K562 (cell line): ENCODE data around the gene GGNBP2. TPM values are rescaled to one million over a fixed set of nuclear protein-coding genes. Genes with fewer than 3 reads are reported as not detected.

Experiments used
- CCNT2 ChIP-seq: IDR thresholded peaks from 2 replicates; pipeline ENCODE4 v1.6.1; 2011; ENCODE audit warnings: borderline replicate concordance, low read depth, mild to moderate bottlenecking, moderate library complexity, mixed read lengths, low read length; ENCODE audit not compliant: insufficient read length; ENCODE audit errors: extremely low read depth
- ERF ChIP-seq: fragments of 450-650 bp; formaldehyde crosslinking; IDR thresholded peaks from 2 replicates; pipeline ENCODE4 v1.4.0; 2020; ENCODE audit warnings: mild to moderate bottlenecking, mixed read lengths
- NCOA1 ChIP-seq: fragments of 450-650 bp; IDR thresholded peaks from 2 replicates; pipeline ENCODE4 v1.6.1; 2016; ENCODE audit warnings: low read depth
- RFX1 ChIP-seq: fragments of 450-650 bp; IDR thresholded peaks from 2 replicates; pipeline ENCODE4 v1.6.1; 2016; ENCODE audit warnings: mild to moderate bottlenecking, moderate library complexity
- RNF2 ChIP-seq: sonication (generic); IDR thresholded peaks from 2 replicates; pipeline ENCODE4 v1.6.1; 2016
- SMARCE1 ChIP-seq: fragments of 450-650 bp; IDR thresholded peaks from 2 replicates; pipeline ENCODE4 v1.7.1; 2016; ENCODE audit warnings: mild to moderate bottlenecking
- TAF9B ChIP-seq: fragments of 450-650 bp; IDR thresholded peaks from 2 replicates; pipeline ENCODE4 v1.6.1; 2018; ENCODE audit warnings: mild to moderate bottlenecking; ENCODE audit not compliant: partially characterized antibody
- TAL1 ChIP-seq: fragments of 450-650 bp; IDR thresholded peaks from 2 replicates; pipeline ENCODE4 v1.6.1; 2016; ENCODE audit warnings: mild to moderate bottlenecking
- TBL1XR1 ChIP-seq, 2 experiments: IDR thresholded peaks; 2 replicates each; pipeline ENCODE4 v1.6.1; 2012; ENCODE audit warnings: improper control_type of control experiment in 2 of 2, low read length in 2 of 2, mild to moderate bottlenecking in 1 of 2
- ZNF212 ChIP-seq: fragments of 450-650 bp; formaldehyde crosslinking; IDR thresholded peaks from 2 replicates; pipeline ENCODE4 v1.4.0; 2020; ENCODE audit warnings: mild to moderate bottlenecking
- ZNF584 ChIP-seq: fragments of 200-800 bp; sonication (Bioruptor generic); IDR thresholded peaks from 2 replicates; pipeline ENCODE4 v1.6.1; 2016; ENCODE audit warnings: low read depth, mild to moderate bottlenecking, missing genetic modification characterization, missing compliant biosample characterization
- polyA plus RNA-seq, 8 experiments: library from polyadenylated mRNA; depleted of rRNA in 4 of 8; stranded (reverse) in 5 of 8; unstranded in 3 of 8; fragments of >200 nt; fragmentation: Nextera tagmentation in 2 of 8; fragmentation: Illumina TruSeq in 1 of 8; extraction: Ambion mirVana in 2 of 8; extraction: Trizol in 1 of 8; gene quantifications; 2 replicates each; pipeline versions ENCODE4 v1.2.1 to v1.2.3, GENCODE V29; 2011 to 2014; ENCODE audit warnings: inconsistent platforms in 1 of 8, missing spikeins in 1 of 8
- total RNA-seq, 7 experiments: library from RNA; depleted of rRNA in 6 of 7; stranded (reverse); fragments of >200 nt in 6 of 7; fragmentation: Illumina TruSeq in 2 of 7; extraction: Trizol in 2 of 7; gene quantifications; 2 replicates each; pipeline versions ENCODE4 v1.2.1 to v1.2.3, GENCODE V29; 2011 to 2021; ENCODE audit warnings: low replicate concordance in 1 of 7
- TF ChIP-seq, protein P1 (sequence below), 2 experiments: fragments of 450-650 bp in 1 of 2; sonication (generic) in 1 of 2; formaldehyde crosslinking in 1 of 2; IDR thresholded peaks; 2 replicates each; pipeline versions ENCODE4 v1.7.1 to v1.9.0; 2016 to 2022; ENCODE audit warnings: inconsistent platforms in 1 of 2, mild to moderate bottlenecking in 1 of 2, missing genetic modification reagents in 1 of 2
- TF ChIP-seq, protein P2 (sequence below): fragments of 150-350 bp; IDR thresholded peaks from 2 replicates; pipeline ENCODE4 v1.6.1; 2014; ENCODE audit warnings: low read depth, mild to moderate bottlenecking, low read length, borderline replicate concordance
- TF ChIP-seq, protein P3 (sequence below): fragments of 200-800 bp; sonication (Bioruptor generic); IDR thresholded peaks from 2 replicates; pipeline ENCODE4 v1.6.1; 2017; ENCODE audit warnings: missing genetic modification characterization, missing compliant biosample characterization

Gene GGNBP2
- total and polyA plus RNA-seq, 9 of the 15 experiments (the other 6 are each of a cell fraction or from before 2014, with no cell fraction given), result 35.7 to 96.6 (median 64.1) TPM

DNA sequence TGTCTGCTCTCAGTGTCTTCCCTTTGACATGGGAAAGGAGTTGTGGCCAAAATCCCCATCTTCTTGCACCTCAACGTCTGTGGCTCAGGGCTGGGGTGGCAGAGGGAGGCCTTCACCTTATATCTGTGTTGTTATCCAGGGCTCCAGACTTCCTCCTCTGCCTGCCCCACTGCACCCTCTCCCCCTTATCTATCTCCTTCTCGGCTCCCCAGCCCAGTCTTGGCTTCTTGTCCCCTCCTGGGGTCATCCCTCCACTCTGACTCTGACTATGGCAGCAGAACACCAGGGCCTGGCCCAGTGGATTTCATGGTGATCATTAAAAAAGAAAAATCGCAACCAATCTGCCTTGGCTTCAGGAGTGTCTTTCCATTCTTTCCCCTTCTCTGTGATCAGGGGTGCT lies 55.7 kb downstream of the GGNBP2 start (continued):
- TF ChIP-seq, protein P1, sequence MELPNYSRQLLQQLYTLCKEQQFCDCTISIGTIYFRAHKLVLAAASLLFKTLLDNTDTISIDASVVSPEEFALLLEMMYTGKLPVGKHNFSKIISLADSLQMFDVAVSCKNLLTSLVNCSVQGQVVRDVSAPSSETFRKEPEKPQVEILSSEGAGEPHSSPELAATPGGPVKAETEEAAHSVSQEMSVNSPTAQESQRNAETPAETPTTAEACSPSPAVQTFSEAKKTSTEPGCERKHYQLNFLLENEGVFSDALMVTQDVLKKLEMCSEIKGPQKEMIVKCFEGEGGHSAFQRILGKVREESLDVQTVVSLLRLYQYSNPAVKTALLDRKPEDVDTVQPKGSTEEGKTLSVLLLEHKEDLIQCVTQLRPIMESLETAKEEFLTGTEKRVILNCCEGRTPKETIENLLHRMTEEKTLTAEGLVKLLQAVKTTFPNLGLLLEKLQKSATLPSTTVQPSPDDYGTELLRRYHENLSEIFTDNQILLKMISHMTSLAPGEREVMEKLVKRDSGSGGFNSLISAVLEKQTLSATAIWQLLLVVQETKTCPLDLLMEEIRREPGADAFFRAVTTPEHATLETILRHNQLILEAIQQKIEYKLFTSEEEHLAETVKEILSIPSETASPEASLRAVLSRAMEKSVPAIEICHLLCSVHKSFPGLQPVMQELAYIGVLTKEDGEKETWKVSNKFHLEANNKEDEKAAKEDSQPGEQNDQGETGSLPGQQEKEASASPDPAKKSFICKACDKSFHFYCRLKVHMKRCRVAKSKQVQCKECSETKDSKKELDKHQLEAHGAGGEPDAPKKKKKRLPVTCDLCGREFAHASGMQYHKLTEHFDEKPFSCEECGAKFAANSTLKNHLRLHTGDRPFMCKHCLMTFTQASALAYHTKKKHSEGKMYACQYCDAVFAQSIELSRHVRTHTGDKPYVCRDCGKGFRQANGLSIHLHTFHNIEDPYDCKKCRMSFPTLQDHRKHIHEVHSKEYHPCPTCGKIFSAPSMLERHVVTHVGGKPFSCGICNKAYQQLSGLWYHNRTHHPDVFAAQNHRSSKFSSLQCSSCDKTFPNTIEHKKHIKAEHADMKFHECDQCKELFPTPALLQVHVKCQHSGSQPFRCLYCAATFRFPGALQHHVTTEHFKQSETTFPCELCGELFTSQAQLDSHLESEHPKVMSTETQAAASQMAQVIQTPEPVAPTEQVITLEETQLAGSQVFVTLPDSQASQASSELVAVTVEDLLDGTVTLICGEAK (IDR thresholded peaks at IDR 0.05), result no peak
- TF ChIP-seq, protein P1 (CRISPR knock-in tag; IDR thresholded peaks at IDR 0.05), result no peak
- TF ChIP-seq, protein P2, sequence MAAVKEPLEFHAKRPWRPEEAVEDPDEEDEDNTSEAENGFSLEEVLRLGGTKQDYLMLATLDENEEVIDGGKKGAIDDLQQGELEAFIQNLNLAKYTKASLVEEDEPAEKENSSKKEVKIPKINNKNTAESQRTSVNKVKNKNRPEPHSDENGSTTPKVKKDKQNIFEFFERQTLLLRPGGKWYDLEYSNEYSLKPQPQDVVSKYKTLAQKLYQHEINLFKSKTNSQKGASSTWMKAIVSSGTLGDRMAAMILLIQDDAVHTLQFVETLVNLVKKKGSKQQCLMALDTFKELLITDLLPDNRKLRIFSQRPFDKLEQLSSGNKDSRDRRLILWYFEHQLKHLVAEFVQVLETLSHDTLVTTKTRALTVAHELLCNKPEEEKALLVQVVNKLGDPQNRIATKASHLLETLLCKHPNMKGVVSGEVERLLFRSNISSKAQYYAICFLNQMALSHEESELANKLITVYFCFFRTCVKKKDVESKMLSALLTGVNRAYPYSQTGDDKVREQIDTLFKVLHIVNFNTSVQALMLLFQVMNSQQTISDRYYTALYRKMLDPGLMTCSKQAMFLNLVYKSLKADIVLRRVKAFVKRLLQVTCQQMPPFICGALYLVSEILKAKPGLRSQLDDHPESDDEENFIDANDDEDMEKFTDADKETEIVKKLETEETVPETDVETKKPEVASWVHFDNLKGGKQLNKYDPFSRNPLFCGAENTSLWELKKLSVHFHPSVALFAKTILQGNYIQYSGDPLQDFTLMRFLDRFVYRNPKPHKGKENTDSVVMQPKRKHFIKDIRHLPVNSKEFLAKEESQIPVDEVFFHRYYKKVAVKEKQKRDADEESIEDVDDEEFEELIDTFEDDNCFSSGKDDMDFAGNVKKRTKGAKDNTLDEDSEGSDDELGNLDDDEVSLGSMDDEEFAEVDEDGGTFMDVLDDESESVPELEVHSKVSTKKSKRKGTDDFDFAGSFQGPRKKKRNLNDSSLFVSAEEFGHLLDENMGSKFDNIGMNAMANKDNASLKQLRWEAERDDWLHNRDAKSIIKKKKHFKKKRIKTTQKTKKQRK, result no peak
- TF ChIP-seq ZNF584, result no peak
- TF ChIP-seq RFX1, result no peak
- TF ChIP-seq ZNF212 (CRISPR knock-in tag), result no peak
- TF ChIP-seq SMARCE1, result peak; percentile 71
- TF ChIP-seq TAF9B, result no peak
- TF ChIP-seq, protein P3, sequence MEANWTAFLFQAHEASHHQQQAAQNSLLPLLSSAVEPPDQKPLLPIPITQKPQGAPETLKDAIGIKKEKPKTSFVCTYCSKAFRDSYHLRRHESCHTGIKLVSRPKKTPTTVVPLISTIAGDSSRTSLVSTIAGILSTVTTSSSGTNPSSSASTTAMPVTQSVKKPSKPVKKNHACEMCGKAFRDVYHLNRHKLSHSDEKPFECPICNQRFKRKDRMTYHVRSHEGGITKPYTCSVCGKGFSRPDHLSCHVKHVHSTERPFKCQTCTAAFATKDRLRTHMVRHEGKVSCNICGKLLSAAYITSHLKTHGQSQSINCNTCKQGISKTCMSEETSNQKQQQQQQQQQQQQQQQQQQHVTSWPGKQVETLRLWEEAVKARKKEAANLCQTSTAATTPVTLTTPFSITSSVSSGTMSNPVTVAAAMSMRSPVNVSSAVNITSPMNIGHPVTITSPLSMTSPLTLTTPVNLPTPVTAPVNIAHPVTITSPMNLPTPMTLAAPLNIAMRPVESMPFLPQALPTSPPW, result peak; percentile 62
- peak; percentile 81 for TF ChIP-seq TAL1
- TF ChIP-seq TBL1XR1 (IDR thresholded peaks at IDR 0.05; ENCODE audit: low read length in 2 of 2), result peak; percentile 17 to 40; a peak in 2 of 4 replicates
- peak; percentile 23; the same call in 1 of the 2 replicates for TF ChIP-seq NCOA1
- TF ChIP-seq RNF2, result peak; percentile 57; the same call in 1 of the 2 replicates
- no peak for TF ChIP-seq CCNT2
- TF ChIP-seq ERF (CRISPR knock-in tag), result no peak
